Subcutaneous abdominal adipose tissue (tissue), 5 donors: Measurements from ENCODE around the gene TMEM253.

ENCODE experiments used
- H3K27ac ChIP-seq: one replicate; pipeline ENCODE4 v1.7.0; 2013; ENCODE audit warnings: low read depth, mild to moderate bottlenecking, inconsistent platforms, low read length, moderate library complexity
- H3K27me3 ChIP-seq, 5 donors: one replicate each; pipeline ENCODE4 v1.7.0; 2013; ENCODE audit warnings: low read length in 5 of 5, inconsistent platforms in 1 of 5; ENCODE audit not compliant: control insufficient read depth in 5 of 5, insufficient read depth in 4 of 5
- H3K36me3 ChIP-seq, 5 donors: one replicate each; pipeline ENCODE4 v1.7.0; 2013; ENCODE audit warnings: low read length in 5 of 5; ENCODE audit not compliant: control insufficient read depth in 5 of 5, insufficient read depth in 5 of 5
- H3K4me1 ChIP-seq, 5 donors: one replicate each; pipeline ENCODE4 v1.7.0; 2013; ENCODE audit warnings: low read length in 5 of 5, mild to moderate bottlenecking in 3 of 5, moderate library complexity in 1 of 5; ENCODE audit not compliant: control insufficient read depth in 5 of 5, insufficient read depth in 5 of 5
- H3K4me3 ChIP-seq, 5 donors: one replicate each; pipeline ENCODE4 v1.7.0; 2013; ENCODE audit warnings: low read length in 5 of 5, low read depth in 1 of 5
- H3K9ac ChIP-seq, 5 donors: one replicate each; pipeline ENCODE4 v1.7.0; 2013; ENCODE audit warnings: low read length in 5 of 5, mild to moderate bottlenecking in 4 of 5, moderate library complexity in 3 of 5
- H3K9me3 ChIP-seq, 5 donors: one replicate each; pipeline ENCODE4 v1.7.0; 2013; ENCODE audit warnings: low read length in 5 of 5; ENCODE audit not compliant: control insufficient read depth in 5 of 5
- donor health status: healthy.
- donor health status: healthy.
- donor health status: healthy.
- donor health status: healthy.
- donor health status: healthy.

The TMEM253 gene

DNA sequence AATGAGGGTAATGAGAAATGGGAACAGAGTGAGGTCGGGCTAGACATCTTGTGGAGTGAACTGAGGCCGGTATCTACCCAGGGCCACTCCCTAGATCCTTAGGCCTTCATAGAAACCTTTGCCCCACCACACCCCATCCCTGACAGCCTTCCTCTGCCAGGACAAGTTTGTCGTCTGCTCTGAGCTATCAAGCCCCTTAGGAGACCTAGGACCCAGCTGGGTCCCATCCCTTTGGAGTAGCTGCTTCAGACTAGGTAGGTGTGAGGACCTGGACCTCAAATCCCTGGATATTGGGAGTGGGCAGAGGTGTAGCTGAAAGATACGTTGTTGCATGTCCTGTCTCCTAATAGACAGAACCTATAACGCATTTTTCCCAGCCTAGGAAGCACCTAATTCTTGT, at the start of gene TMEM253:
Gene TMEM253 (plus strand): TSS at position 136 of the 400 bp plus-strand sequence. CDS start 278 bp downstream, outside the sequence.
- no peak within 1 kb of the TSS for H3K27ac ChIP-seq
- H3K4me1 ChIP-seq: peaks cover 18 to 61% (median 56%) of the 10 kb centered on the region in 5 donors
- no peaks in the 10 kb centered on the region for H3K27me3 ChIP-seq
- H3K36me3 ChIP-seq: no peaks in the 10 kb centered on the region
- peak within 1 kb of the TSS in 2 of 5 donors; percentile 11 to 86 for H3K9ac ChIP-seq
- no peaks in the 10 kb centered on the region for H3K9me3 ChIP-seq
- no peak within 1 kb of the TSS for H3K4me3 ChIP-seq

DNA sequence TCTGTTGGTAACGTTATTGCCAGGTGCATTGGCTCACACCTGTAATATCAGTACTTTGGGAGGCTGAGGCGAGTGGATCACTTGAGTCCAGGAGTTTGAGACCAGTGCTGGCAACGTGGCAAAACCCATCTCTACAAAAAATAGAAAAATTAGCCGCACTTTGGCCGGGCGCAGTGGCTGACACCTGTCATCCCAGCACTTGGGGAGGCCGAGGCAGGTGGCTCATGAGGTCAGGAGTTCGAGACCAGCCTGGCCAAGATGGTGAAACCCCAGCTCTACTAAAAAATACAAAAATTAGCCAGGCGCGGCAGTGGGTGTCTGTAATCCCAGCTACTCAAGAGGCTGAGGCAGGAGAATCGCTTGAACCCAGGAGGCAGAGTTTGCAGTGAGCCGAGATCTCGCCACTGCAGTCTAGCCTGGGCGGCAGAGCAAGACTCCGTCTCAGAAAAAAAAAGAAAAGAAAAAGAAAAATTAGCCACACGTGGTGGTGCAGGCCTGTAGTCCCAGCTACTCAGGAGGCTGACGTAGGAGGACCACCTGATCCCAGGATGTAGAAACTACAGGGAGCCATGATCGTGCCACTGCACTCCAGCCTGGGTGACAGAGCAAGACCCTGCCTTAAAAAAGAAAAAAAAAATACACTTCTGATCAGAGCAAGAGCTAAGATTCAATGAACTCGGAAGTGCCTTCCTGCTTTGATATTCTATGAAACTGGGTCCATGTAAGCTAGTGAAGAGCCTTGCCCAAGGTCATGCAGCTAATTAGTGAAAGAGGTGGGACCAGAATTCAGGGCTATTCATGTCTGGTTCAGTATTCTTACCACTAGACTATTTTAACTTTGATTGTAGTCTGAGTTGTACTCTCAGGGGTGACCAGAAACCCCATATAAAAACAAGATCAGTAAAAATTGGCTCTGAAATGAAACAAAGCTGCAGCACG, 47.4 kb upstream of the TMEM253 start:
- Histone ChIP-seq H3K36me3 (no peaks in the 10 kb centered on the region), H3K9ac (no peak overlapping the region), H3K4me3 (no peak overlapping the region), H3K9me3 (no peaks in the 10 kb centered on the region), H3K27ac (no peak overlapping the region), H3K27me3 (no peaks in the 10 kb centered on the region), H3K4me1 (peaks cover 3 to 23% (median 20%) of the 10 kb centered on the region in 5 donors)

DNA sequence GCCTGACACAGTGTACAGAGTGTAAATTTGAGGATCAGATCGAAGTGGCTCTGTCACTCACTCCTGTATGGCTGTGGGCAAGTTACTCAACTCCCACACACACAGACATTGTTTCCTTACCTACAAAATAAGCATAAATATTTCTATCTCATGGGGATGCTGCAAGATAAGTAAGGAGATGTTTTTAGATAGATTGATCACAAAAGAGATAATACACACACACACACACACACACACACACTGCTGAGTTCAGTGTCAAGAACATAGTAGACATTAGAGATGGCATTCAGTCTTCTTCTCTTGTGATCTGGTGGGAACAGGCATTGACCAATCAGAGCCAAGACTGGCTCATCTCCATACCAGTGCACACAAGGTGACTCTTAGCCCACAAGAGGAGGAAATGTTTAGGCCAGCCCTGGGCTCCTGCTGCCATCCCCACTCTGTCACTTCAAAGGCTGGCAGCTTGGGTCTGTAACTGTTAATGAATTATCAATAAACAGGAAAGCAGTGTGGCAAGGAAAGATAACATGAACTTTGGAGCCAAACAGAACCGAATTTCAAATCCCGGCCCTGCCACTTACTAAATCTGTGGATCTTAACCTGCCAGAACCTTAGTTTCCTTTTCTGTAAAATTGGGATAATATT, 46.6 kb upstream of the TMEM253 start:
- no peak overlapping the region for H3K4me3 ChIP-seq
- H3K4me1 ChIP-seq: peaks cover 3 to 22% (median 17%) of the 10 kb centered on the region in 5 donors
- no peak overlapping the region for H3K9ac ChIP-seq
- no peaks in the 10 kb centered on the region for H3K9me3 ChIP-seq
- H3K27ac ChIP-seq: no peak overlapping the region
- H3K36me3 ChIP-seq: no peaks in the 10 kb centered on the region
- no peaks in the 10 kb centered on the region for H3K27me3 ChIP-seq

DNA sequence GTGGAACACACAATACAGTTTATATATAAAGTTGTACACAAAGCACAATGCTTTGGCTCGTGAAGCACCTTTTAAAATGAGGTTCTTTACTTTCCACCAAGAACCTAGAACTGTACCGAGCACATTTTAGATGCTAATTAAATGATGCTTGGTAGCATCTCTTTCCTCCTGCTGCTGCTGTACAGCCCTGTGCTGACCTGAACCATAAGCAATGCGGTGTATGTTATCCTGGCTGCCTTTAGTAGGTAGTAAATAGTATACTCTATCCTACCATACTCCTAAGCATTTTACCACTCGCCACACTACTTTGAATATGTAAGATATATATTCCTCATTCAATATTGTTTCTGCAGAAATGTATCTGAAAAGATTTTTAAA, 46.1 kb upstream of the TMEM253 start:
- Histone ChIP-seq H3K9me3 (no peaks in the 10 kb centered on the region), H3K36me3 (no peaks in the 10 kb centered on the region), H3K9ac (no peak overlapping the region), H3K4me1 (peaks cover 3 to 20% (median 15%) of the 10 kb centered on the region in 5 donors), H3K27me3 (no peaks in the 10 kb centered on the region), H3K4me3 (no peak overlapping the region), H3K27ac (no peak overlapping the region)

DNA sequence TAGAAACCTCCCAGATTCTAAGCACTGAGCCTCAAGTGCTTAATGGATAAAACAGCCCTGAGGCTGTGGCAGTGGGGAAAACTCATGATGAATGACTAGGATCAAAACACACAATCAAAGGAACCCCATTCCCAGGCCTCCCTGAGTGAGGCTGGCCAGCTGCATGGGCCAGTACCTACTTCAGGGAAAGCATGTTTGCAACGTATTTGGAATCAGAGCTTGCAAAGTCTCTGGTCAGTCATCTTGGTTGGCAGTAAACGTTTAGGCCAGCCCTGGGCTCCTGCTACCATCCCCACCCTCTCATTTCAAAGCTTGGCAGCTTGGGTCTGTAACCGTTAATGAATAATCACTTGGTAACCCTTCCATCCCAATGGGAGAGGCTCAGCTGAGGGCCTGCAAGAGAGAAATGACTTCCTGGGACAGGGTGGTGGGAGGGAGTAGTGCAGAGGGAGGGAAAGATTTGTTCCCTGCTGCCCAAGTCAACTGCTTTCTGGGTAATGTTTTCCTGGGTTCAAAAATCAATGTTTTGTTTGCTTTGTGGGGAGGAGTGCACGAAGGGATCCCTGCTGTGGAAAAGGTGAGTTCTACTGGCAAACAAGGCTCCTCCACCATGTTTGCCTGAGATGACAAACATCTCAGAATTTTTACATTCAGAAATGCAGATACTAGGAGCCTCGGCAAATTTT, 45.3 kb upstream of the TMEM253 start:
- Histone ChIP-seq H3K27me3 (no peaks in the 10 kb centered on the region), H3K27ac (no peak overlapping the region), H3K4me3 (no peak overlapping the region), H3K9me3 (no peaks in the 10 kb centered on the region), H3K4me1 (peaks cover 3 to 25% (median 18%) of the 10 kb centered on the region in 5 donors), H3K36me3 (no peaks in the 10 kb centered on the region), H3K9ac (no peak overlapping the region)

DNA sequence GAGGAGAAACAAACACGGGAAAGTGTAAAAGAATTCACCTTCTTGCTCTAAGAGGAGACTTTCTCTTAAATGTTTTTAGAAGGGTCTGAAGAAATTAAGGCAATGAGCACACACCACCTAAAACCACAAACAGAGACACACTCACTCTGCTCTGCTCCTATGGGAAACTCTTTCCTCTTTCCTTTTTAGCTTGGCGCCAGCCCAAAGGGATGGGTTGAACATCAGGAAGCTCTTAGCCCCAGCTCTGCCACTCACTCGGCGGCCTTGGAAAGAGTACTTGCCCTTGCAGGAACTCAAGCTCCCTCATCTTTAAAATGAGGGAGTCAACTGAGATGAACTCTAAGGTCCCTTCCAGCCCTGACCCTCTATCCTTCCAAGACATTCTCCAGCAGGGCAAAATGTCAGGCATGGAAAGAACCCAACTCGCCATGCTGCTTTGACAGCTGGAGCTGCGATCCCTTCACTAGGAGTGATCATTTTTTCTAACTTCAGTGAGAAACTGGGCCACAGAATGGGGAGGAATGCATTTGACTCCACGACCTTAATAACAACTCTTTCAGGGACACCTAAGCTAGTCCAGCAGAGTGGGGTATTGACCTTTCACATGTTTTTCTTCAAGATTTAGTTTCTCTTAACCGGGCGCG, 44.2 kb upstream of the TMEM253 start:
- H3K4me3 ChIP-seq: no peak overlapping the region
- no peaks in the 10 kb centered on the region for H3K27me3 ChIP-seq
- H3K36me3 ChIP-seq: no peaks in the 10 kb centered on the region
- H3K4me1 ChIP-seq: peaks cover 3 to 34% (median 28%) of the 10 kb centered on the region in 5 donors
- H3K9me3 ChIP-seq: no peaks in the 10 kb centered on the region
- H3K9ac ChIP-seq: no peak overlapping the region
- H3K27ac ChIP-seq: no peak overlapping the region

DNA sequence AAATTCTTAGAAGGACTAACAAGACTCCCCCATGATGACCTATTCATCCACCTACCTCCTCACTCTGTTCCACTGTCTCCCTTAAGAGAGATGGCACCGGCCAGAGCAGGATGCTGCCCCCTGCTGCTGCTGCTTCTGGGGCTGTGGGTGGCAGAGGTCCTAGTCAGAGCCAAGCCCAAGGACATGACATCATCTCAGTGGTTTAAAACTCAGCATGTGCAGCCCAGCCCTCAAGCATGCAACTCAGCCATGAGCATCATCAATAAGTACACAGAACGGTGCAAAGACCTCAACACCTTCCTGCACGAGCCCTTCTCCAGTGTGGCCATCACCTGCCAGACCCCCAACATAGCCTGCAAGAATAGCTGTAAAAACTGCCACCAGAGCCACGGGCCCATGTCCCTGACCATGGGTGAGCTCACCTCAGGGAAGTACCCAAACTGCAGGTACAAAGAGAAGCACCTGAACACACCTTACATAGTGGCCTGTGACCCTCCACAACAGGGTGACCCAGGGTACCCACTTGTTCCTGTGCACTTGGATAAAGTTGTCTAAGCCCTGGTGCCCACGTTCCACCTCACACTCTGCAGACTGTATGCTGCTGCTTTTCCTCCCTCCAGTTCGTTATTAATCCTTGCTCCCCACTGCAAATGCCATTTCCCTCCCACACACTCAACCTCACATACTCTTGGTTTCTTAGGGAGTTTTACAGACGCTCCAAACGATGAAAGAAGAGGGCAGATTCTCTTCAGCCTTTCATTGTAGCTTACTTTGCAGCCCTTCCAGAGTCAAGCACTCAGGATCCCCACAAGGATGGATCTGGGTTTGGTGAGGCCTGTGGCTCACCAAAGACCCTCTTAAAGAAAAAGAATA, 42.8 kb upstream of the TMEM253 start, which contains the start of gene RNASE8:
Gene RNASE8 (plus strand): TSS at position 20 of the 873 bp plus-strand sequence. CDS start 71 bp downstream, at position 91.
- H3K27ac ChIP-seq: no peak within 1 kb of the TSS
- H3K9me3 ChIP-seq: no peaks in the 10 kb centered on the region
- H3K36me3 ChIP-seq: no peaks in the 10 kb centered on the region
- H3K4me1 ChIP-seq: peaks cover 3 to 46% (median 35%) of the 10 kb centered on the region in 5 donors
- H3K9ac ChIP-seq: no peak within 1 kb of the TSS
- no peak within 1 kb of the TSS for H3K4me3 ChIP-seq
- no peaks in the 10 kb centered on the region for H3K27me3 ChIP-seq

DNA sequence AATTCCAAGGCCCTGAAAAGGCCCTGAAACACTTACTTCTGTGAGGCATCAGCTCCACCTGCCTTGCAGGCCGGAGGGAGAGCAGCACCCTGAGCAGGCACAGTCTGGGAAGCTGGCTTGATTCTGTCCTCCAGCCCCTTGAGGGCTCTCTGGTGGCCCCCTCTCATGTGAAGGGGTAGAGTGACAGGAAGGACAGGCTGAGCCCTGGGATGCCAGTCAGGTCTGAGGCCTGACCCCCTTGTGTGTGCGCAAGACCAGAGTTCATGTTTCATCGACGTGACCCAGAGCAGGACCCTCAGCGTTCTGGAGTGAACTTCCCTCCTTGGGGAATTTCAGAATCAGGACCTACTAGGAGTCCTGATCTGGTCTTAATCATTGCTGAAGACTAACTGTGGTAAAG, 42.0 kb upstream of the TMEM253 start:
- Histone ChIP-seq H3K4me3 (no peak overlapping the region), H3K36me3 (no peaks in the 10 kb centered on the region), H3K27me3 (no peaks in the 10 kb centered on the region), H3K27ac (no peak overlapping the region), H3K9ac (no peak overlapping the region), H3K9me3 (no peaks in the 10 kb centered on the region), H3K4me1 (peaks cover 5 to 53% (median 43%) of the 10 kb centered on the region in 5 donors)
